Measurements from ENCODE around the gene EMID1. TPM values are rescaled to one million over a fixed set of nuclear protein-coding genes. Genes with fewer than 3 reads are reported as not detected.
"Not testable (repeated sequence)": the region's sequence is repeated elsewhere in the genome, so short reads cannot be mapped to it uniquely, and the experiment has no call there.

EMID1 gene
- polyA plus RNA-seq, 1 donor: 152 TPM

DNA sequence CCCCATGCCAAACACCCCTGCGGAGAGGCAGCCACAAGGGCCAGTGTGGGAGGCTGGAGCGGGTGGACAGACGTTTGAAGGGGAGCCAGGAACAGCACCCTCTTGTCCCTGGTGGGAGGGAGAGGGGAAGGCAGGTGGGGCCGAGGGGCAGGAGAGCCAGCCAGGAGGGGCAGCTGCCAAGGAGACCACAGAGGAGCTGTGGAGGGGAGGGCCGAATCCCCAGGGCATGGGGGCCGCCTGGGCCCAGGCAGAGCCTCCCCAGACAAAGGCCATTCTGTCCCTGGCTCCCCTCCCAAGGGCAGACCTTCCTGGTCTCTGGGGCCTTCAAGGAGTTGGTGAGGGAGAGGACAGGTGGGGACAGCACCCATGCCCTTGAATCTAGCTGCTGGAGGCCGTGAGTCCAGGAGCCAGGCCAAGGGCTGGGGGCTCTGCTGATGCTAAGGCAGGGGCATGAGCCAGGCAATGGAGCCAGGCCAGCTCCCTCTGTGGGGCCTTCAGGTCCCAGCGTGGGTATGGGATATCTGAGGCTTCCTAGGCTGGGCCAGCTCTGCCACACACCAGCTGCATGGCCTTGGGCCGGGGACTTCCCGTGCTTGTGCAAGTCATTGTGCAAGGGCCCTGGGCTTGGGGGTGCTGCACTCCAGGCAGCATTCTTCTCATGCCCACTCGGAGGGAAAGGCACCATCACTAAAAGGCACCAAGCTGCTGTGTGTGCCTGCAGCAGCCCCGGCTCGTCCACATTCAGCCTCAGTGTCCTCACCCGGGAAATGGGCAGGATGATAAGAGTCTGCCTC, 11.4 kb downstream of the EMID1 start:
- WGBS (ENCODE audit: insufficient coverage, low lambda C conversion rate): no CpG with 5 or more reads among the region's 14 CpGs
- H3K9me3 ChIP-seq (ENCODE audit: control insufficient read depth, low read depth, low read length): no peaks in the 10 kb centered on the region
- no peak overlapping the region for H3K4me3 ChIP-seq (ENCODE audit: low read length)
- no peaks in the 10 kb centered on the region for H3K4me1 ChIP-seq (ENCODE audit: control insufficient read depth, insufficient read depth, low read length)
- no peak for DNase-seq
- no peak overlapping the region for H3K27ac ChIP-seq (ENCODE audit: low read length)
- H3K36me3 ChIP-seq (ENCODE audit: control insufficient read depth, insufficient read depth, low read length): peaks cover 73% of the 10 kb centered on the region
- H3K27me3 ChIP-seq (ENCODE audit: control insufficient read depth, insufficient read depth, low read length): no peaks in the 10 kb centered on the region

DNA sequence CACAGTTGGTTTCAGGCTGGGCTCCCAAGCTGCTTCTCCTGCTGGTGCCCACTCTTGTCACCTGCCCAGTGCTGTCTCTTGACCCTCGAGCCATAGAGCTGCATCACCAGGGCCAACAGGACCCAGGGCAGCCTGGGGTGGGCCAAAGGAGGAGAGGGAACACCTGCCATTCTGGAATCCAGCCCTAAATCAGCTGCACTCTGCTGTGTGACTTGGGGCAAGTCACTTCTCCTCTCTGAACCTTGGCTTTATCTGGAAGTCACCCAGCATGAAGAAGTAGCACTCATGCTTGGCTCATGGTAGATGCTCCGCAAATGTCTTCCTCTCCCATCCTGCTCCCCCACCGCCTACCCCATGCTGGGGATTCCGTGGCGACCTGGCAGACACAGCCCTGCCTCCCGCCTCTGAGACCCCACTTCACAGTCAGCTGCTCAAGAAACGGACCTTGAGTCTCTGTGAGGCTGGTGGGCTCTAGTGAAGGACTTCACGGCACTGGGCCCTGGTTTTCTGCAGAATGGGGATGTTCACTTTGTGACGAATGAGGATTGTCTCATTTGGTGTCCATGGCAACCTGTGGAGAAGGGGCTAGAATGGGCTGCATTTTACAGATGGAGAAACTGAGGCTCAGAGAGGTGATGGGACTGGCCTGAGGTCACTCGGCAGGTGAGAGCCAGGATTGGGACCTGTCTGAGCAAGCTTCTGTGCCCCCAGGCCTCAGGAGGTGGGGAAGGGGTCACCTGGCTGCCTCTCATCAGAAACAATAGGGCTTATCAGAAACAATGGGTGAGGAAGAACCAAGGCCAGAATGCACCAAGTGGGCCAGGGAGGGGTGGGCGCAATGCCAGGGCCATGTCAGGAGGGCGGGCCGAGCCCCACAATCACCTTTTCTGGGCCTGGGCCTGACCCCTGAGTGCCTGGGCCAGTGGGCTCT, 12.4 kb downstream of the EMID1 start:
- Histone ChIP-seq H3K36me3 (ENCODE audit: control insufficient read depth, insufficient read depth, low read length) (peaks cover 68% of the 10 kb centered on the region), H3K9me3 (ENCODE audit: control insufficient read depth, low read depth, low read length) (no peaks in the 10 kb centered on the region), H3K27me3 (ENCODE audit: control insufficient read depth, insufficient read depth, low read length) (no peaks in the 10 kb centered on the region), H3K4me3 (ENCODE audit: low read length) (no peak overlapping the region), H3K4me1 (ENCODE audit: control insufficient read depth, insufficient read depth, low read length) (no peaks in the 10 kb centered on the region), H3K27ac (ENCODE audit: low read length) (no peak overlapping the region)
- DNase-seq: no peak
- no CpG with 5 or more reads among the region's 13 CpGs for WGBS (ENCODE audit: insufficient coverage, low lambda C conversion rate)

- no peaks in the 10 kb centered on the region for H3K27me3 ChIP-seq (ENCODE audit: control insufficient read depth, insufficient read depth, low read length)
- WGBS (ENCODE audit: insufficient coverage, low lambda C conversion rate): no CpG with 5 or more reads among the region's 11 CpGs
- H3K27ac ChIP-seq (ENCODE audit: low read length): no peak overlapping the region
- no peak for DNase-seq
- no peaks in the 10 kb centered on the region for H3K9me3 ChIP-seq (ENCODE audit: control insufficient read depth, low read depth, low read length)
- no peaks in the 10 kb centered on the region for H3K4me1 ChIP-seq (ENCODE audit: control insufficient read depth, insufficient read depth, low read length)
- H3K4me3 ChIP-seq (ENCODE audit: low read length): no peak overlapping the region
- H3K36me3 ChIP-seq (ENCODE audit: control insufficient read depth, insufficient read depth, low read length): peaks cover 69% of the 10 kb centered on the region
Observed at GRCh38 chr22:29218758-29219408, 13.2 kb downstream of the EMID1 start.

DNA sequence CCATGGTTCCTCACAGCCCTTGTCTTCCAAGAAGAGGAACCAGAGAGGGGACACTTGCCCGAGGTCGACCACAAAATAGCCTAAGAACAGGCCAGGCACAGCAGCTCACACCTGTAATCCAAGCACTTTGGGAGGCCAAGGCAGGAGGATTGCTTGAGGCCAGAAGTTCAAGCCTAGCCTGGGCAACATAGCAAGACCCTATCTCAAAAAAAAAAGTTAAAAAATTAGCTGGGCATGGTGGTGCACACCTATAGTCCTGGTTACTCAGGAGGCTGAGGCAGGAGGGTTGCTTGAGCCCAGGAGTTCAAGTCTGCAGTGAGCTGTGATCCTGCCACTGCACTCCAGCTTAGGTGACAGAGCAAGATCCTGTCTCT, 13.7 kb downstream of the EMID1 start:
- not testable (repeated sequence) for H3K4me3 ChIP-seq (ENCODE audit: low read length); H3K4me1 ChIP-seq (ENCODE audit: control insufficient read depth, insufficient read depth, low read length); DNase-seq; H3K27ac ChIP-seq (ENCODE audit: low read length); H3K27me3 ChIP-seq (ENCODE audit: control insufficient read depth, insufficient read depth, low read length); H3K9me3 ChIP-seq (ENCODE audit: control insufficient read depth, low read depth, low read length)
- no CpG with 5 or more reads among the region's 2 CpGs for WGBS (ENCODE audit: insufficient coverage, low lambda C conversion rate)
- H3K36me3 ChIP-seq (ENCODE audit: control insufficient read depth, insufficient read depth, low read length): peaks cover 65% of the 10 kb centered on the region

DNA sequence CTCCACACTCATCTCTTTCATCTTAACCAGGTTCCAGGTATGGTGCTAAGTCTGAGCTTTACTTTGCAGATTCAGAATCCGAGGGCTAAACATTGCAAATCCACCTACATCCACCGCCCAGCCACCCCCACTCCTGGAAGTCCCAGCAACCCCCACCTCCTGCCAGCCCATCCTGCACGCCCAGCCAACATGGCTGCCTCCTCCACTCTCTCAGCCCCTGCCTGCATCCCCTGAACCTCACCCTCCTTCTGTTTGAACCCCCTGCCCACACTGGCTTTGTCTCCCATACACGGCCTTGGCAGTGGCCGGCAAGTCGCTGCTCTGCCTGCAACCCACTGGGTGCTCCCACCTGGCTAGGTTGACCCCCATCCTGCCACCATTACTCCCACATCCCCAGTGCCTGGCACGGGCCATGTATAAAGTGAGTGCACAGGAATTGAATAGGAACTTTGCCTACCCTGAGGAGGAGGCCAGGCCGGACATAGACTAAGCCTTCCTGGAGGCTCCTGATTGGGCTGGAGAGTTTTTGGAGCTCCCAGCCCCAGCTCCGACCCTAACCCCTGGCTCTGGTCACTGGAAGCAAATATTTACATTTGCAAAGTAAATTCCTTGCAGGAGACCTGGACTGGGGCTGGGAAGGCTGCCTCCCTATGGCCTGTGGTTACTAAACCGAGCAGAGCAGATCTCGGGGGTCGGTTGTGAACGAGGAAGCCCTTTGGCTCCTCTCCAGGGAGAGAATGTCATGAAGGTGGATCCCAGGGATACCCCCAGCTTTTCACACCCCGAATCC, 14.4 kb downstream of the EMID1 start:
- H3K27me3 ChIP-seq (ENCODE audit: control insufficient read depth, insufficient read depth, low read length): no peaks in the 10 kb centered on the region
- WGBS (ENCODE audit: insufficient coverage, low lambda C conversion rate): 80% methylated on average over 1 of the region's 14 CpGs
- no peak for DNase-seq
- no peaks in the 10 kb centered on the region for H3K4me1 ChIP-seq (ENCODE audit: control insufficient read depth, insufficient read depth, low read length)
- H3K36me3 ChIP-seq (ENCODE audit: control insufficient read depth, insufficient read depth, low read length): peaks cover 63% of the 10 kb centered on the region
- no peak overlapping the region for H3K27ac ChIP-seq (ENCODE audit: low read length)
- H3K4me3 ChIP-seq (ENCODE audit: low read length): no peak overlapping the region
- H3K9me3 ChIP-seq (ENCODE audit: control insufficient read depth, low read depth, low read length): no peaks in the 10 kb centered on the region

DNA sequence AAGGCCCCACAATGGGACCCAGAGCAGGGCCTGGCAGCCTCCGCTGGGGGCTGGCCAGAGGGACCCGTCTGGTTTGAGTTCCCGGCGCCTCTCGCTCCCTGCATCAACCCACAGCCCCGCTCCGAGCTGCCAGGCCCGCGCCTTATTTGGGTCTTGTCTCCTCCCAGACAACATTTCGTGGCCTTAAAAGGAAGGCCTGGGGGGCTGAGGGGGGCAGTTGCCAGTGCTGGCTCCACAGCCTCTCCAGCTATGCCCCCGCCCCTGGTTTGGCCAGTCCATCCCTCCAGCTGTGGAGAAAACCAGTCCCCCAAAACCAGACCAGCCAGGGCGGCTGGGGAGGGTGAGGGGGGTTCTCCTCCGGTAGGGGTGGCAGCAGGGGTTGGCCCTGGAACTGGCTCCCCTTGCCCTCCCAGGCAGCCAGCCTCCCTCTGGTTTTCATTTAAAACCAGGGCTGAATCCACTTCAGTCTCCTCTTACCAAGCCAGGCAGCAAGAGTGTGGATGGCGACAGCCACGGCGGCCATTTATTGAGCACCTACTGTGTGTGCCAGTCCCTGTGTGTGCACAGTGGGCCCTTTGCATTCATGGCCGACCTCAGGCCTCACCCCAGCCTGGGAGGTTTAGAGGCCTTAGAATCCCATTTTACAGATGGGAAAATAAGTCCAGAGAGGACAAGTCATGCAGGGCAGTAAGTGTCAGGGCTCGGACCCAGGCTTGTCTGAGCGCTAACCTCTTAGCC, 18.6 kb downstream of the EMID1 start:
- DNase-seq: no peak
- H3K27me3 ChIP-seq (ENCODE audit: control insufficient read depth, insufficient read depth, low read length): no peaks in the 10 kb centered on the region
- H3K36me3 ChIP-seq (ENCODE audit: control insufficient read depth, insufficient read depth, low read length): peaks cover 30% of the 10 kb centered on the region
- WGBS (ENCODE audit: insufficient coverage, low lambda C conversion rate): no CpG with 5 or more reads among the region's 19 CpGs
- no peak overlapping the region for H3K4me3 ChIP-seq (ENCODE audit: low read length)
- H3K27ac ChIP-seq (ENCODE audit: low read length): peak overlapping the region; percentile 19
- no peaks in the 10 kb centered on the region for H3K9me3 ChIP-seq (ENCODE audit: control insufficient read depth, low read depth, low read length)
- peaks cover 3% of the 10 kb centered on the region for H3K4me1 ChIP-seq (ENCODE audit: control insufficient read depth, insufficient read depth, low read length)

DNA sequence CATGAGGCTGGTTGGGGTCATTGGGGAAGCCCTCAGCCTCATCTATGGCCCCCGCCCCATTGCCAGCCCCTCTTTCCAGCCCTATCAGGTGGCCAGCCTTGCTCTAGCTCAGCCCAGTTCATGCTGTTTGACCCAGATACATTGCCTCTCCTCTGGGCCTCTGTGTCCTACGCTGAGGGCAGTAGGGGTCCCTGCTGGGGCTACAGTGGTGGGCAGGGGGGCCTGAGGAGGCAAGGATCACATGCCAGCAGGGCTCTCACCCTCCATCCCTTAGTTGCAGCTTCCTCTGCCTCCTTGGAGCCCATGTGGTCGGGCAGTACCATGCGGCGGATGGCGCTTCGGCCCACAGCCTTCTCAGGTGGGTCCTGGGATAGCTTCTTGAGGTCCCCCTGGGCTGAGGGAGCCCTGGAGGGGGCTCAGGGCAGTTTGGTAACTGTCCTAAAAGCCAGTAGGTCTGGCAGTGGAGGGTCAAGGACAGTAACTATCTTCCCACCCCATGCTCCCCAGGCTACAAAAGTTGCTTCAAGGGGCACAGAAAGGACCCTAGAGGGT, 19.2 kb downstream of the EMID1 start:
- H3K36me3 ChIP-seq (ENCODE audit: control insufficient read depth, insufficient read depth, low read length): peaks cover 25% of the 10 kb centered on the region
- H3K4me1 ChIP-seq (ENCODE audit: control insufficient read depth, insufficient read depth, low read length): peaks cover 3% of the 10 kb centered on the region
- no peak for DNase-seq
- H3K4me3 ChIP-seq (ENCODE audit: low read length): no peak overlapping the region
- WGBS (ENCODE audit: insufficient coverage, low lambda C conversion rate): no CpG with 5 or more reads among the region's 7 CpGs
- H3K27ac ChIP-seq (ENCODE audit: low read length): no peak overlapping the region
- H3K27me3 ChIP-seq (ENCODE audit: control insufficient read depth, insufficient read depth, low read length): no peaks in the 10 kb centered on the region
- H3K9me3 ChIP-seq (ENCODE audit: control insufficient read depth, low read depth, low read length): no peaks in the 10 kb centered on the region

GRCh38 chr22:29225422-29226090, 19.9 kb downstream of the EMID1 start:
- H3K27me3 ChIP-seq (ENCODE audit: control insufficient read depth, insufficient read depth, low read length): no peaks in the 10 kb centered on the region
- H3K36me3 ChIP-seq (ENCODE audit: control insufficient read depth, insufficient read depth, low read length): peaks cover 22% of the 10 kb centered on the region
- peaks cover 3% of the 10 kb centered on the region for H3K4me1 ChIP-seq (ENCODE audit: control insufficient read depth, insufficient read depth, low read length)
- H3K27ac ChIP-seq (ENCODE audit: low read length): no peak overlapping the region
- H3K4me3 ChIP-seq (ENCODE audit: low read length): no peak overlapping the region
- no peaks in the 10 kb centered on the region for H3K9me3 ChIP-seq (ENCODE audit: control insufficient read depth, low read depth, low read length)
- peak in 1 of 2 donors; percentile 48 for DNase-seq
- no CpG with 5 or more reads among the region's 16 CpGs for WGBS (ENCODE audit: insufficient coverage, low lambda C conversion rate)

All from large intestine (tissue), 3 donors.